Heart right ventricle (tissue), 16 donors: ENCODE data around the gene GAA. TPM values are rescaled to one million over a fixed set of nuclear protein-coding genes. Genes with fewer than 3 reads are reported as not detected.

Experiments
- ATAC-seq, 8 donors: fragments of 200-7000 bp; cut with Tn5 transposase; one replicate each; pipeline ENCODE4 v1.9.1; 2020; ENCODE audit warnings: mild to moderate bottlenecking in 8 of 8, moderate library complexity in 8 of 8, moderate number of reproducible peaks in 1 of 8
- DNase-seq, 2 donors: peaks; one replicate each; pipeline ENCODE4 v3.0.0-alpha.2; 2020
- H3K27ac ChIP-seq, 10 donors: fragments of 200-600 bp; sonication (generic) in 2 of 10; one replicate each; pipeline versions ENCODE4 v1.5.0 to v1.8.0; 2020 to 2022; ENCODE audit warnings: mild to moderate bottlenecking in 3 of 10
- H3K27me3 ChIP-seq, 7 donors: fragments of 200-600 bp; one replicate each; pipeline ENCODE4 v1.8.0; 2021 to 2022; ENCODE audit warnings: mild to moderate bottlenecking in 2 of 7
- H3K36me3 ChIP-seq, 9 donors: fragments of 200-600 bp; sonication (generic) in 1 of 9; one replicate each; pipeline versions ENCODE4 v1.5.0 to v1.8.0; 2020 to 2022; ENCODE audit warnings: mild to moderate bottlenecking in 2 of 9
- H3K4me1 ChIP-seq, 9 donors: fragments of 200-600 bp; sonication (generic) in 1 of 9; one replicate each; pipeline versions ENCODE4 v1.5.0 to v1.8.0; 2020 to 2022; ENCODE audit warnings: mild to moderate bottlenecking in 4 of 9
- H3K4me3 ChIP-seq, 10 donors: fragments of 200-600 bp; sonication (generic) in 2 of 10; one replicate each; pipeline versions ENCODE4 v1.5.0 to v1.8.0; 2020 to 2022; ENCODE audit warnings: mild to moderate bottlenecking in 7 of 10, moderate library complexity in 2 of 10
- H3K9me3 ChIP-seq, 11 donors: fragments of 200-600 bp in 10 of 11; sonication (generic) in 2 of 11; one replicate each; pipeline versions ENCODE4 v1.5.0 to v1.8.0; 2013 to 2022; ENCODE audit warnings: mild to moderate bottlenecking in 2 of 11, control low read depth in 1 of 11, moderate library complexity in 1 of 11
- WGBS, 2 donors: extraction: QIAGEN DNeasy Blood & Tissue Kit; methylation state at CpG; one replicate each; pipeline ENCODE4 v1.1.7; 2013; ENCODE audit warnings: inconsistent platforms in 1 of 2; 5-methylcytosine and 5-hydroxymethylcytosine counted together
- intact Hi-C, 10 donors: fragments of 100-400 bp; cut with DNase I; formaldehyde crosslinking; loops; one replicate each; pipeline versions ENCODE4 v1.11.1 to v1.14.2; 2022
- polyA plus RNA-seq, 2 donors: library from polyadenylated mRNA; stranded (reverse); fragments of 200-250 nt; gene quantifications; one replicate each; pipeline ENCODE4 v1.2.3, GENCODE V29; 2013
- total RNA-seq, 10 donors: library from RNA; stranded (reverse); fragmentation: NEBNext Ultra II Directional in 3 of 10; extraction: Animal tissue kit (Norgen Biotek cat#: 25700) in 3 of 10; gene quantifications; one replicate each; pipeline versions ENCODE4 v1.2.1 to v1.2.4, GENCODE V29; 2021 to 2023
- TF ChIP-seq, protein P1 (sequence below), 9 donors: fragments of 200-600 bp; sonication (generic) in 2 of 9; IDR thresholded peaks; one replicate each; pipeline versions ENCODE4 v1.5.0 to v1.8.0; 2021 to 2022; ENCODE audit warnings: antibody characterized with exemption in 9 of 9, mild to moderate bottlenecking in 5 of 9, moderate library complexity in 1 of 9
- donor health status: Arrhythmogenic right ventricular cardiomyopathy.
- donor health status: ischemic (EF 13 %, LVEDD 7.1; RV severe dilation, severe dysfunction).
- donor health status: healthy with polysubstance abuse.
- donor health status: DM: no; HTN: yes; CAD: no.
- donor health status: DM: no; HTN: no; CAD: no.
- donor health status: ischemic (EF 25% LVEDD 6.9; RV normal size, moderate dysfunction).
- donor health status: ischemic (EF 25% LVEDD 5.7; RV mildly dilated, moderate dysfunction).
- donor health status: healthy.
- donor health status: DM: yes; HTN: yes; CAD: no.
- donor health status: Ischemic cardiomyopathy.
- donor health status: ischemic (EF 35%, LVEDD 5.7; RV mildly dilated, moderate dysfunction).
- donor health status: nonischemic (EF 11% LVEDD 7.7; RV severe dilation, severe dysfunction).
- donor health status: DM: yes; HTN: yes; CAD: no.
- donor health status: PGD.
- donor health status: ischemic (EF 29% LVEDD 5.4; RV normal size, mild dysfunction).
- donor health status: nonischemic (EF 23%, LVEDD 6.1; RV moderate dilation, normal function).

GAA gene
- total and polyA plus RNA-seq, 12 donors = 26.4 to 67.7 (median 49.6) TPM

DNA sequence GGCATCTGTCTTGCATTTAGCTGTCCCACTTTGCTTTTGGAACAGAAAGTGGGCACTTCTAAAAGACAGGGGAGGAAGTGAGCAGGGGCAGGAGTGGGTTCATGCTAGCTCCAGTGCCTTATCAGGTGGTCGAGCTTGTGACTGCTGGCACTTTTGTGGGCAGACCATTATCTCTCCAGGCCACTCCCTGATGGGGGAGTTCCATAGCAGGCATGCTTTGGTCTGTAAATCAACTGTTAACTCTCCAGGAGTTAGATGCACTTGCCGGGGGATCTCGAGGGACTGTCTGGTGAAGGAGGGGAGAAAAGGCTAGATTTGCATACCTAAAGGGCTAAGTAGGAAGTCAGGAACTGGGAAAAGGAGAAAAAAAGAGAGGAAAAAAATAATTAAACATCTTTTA, 59.2 kb downstream of the GAA start:
- ATAC-seq (no peak), DNase-seq (no peak)
- Histone ChIP-seq H3K4me1 (no peaks in the 10 kb centered on the region), H3K27ac (no peak overlapping the region), H3K36me3 (no peaks in the 10 kb centered on the region), H3K27me3 (peaks cover 0 to 7% (median 0%) of the 10 kb centered on the region in 7 donors), H3K4me3 (no peak overlapping the region), H3K9me3 (peaks cover 0 to 13% (median 0%) of the 10 kb centered on the region in 11 donors)
- TF ChIP-seq, protein P1, sequence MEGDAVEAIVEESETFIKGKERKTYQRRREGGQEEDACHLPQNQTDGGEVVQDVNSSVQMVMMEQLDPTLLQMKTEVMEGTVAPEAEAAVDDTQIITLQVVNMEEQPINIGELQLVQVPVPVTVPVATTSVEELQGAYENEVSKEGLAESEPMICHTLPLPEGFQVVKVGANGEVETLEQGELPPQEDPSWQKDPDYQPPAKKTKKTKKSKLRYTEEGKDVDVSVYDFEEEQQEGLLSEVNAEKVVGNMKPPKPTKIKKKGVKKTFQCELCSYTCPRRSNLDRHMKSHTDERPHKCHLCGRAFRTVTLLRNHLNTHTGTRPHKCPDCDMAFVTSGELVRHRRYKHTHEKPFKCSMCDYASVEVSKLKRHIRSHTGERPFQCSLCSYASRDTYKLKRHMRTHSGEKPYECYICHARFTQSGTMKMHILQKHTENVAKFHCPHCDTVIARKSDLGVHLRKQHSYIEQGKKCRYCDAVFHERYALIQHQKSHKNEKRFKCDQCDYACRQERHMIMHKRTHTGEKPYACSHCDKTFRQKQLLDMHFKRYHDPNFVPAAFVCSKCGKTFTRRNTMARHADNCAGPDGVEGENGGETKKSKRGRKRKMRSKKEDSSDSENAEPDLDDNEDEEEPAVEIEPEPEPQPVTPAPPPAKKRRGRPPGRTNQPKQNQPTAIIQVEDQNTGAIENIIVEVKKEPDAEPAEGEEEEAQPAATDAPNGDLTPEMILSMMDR (IDR thresholded peaks at IDR 0.05) = no peak
- intact Hi-C loops = no loop called here
- 16 to 22% methylated on average over 3 of the region's 3 CpGs for WGBS, 2 donors

DNA sequence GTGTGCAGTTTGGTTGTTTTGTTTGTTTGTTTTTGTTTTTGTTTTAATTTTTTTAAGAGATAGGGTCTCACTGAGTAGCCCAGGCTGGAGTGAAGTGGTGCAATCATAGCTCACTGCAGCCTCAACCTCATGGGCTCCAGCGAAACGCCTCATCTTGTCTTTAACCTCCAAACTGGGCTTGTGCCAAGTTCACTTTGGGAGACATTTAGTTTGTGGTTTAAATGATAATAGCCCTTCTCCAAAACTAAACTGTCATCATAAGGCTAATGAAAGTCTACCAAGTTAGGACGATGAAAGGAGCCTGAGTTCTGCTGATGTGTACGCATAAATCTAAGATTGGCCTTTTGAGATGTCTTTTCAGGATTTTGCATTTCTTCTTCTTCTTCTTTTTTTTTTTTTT, 62.0 kb downstream of the GAA start:
- no peaks in the 10 kb centered on the region for H3K36me3 ChIP-seq
- H3K4me1 ChIP-seq = no peaks in the 10 kb centered on the region
- intact Hi-C loops = no loop called here
- H3K9me3 ChIP-seq = no peaks in the 10 kb centered on the region
- DNase-seq (no peak), ATAC-seq (no peak)
- peaks cover 0 to 12% (median 0%) of the 10 kb centered on the region in 7 donors for H3K27me3 ChIP-seq
- H3K4me3 ChIP-seq = no peak overlapping the region
- H3K27ac ChIP-seq = no peak overlapping the region
- TF ChIP-seq, protein P1 (IDR thresholded peaks at IDR 0.05) = no peak
- 83% methylated on average over 4 of the region's 4 CpGs for WGBS, 2 donors

DNA sequence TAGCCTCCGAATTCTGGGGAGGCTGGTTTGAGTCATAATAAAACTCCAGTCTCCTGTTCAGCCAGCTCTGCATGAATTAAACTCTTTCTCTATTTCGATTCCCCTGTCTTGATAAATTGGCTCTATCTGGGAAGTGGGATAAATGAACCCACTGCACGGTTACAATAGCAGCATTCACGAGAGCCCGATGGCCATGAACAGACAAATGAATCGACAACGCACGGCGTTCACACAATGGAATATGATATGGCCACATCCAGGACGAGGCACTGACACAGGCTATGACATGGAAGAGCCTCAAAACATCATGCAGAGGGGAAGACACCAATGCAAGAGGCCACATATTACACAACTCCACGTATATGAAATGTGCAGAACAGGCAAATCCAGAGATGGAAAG, 62.8 kb downstream of the GAA start:
- no peak for ATAC-seq

DNA sequence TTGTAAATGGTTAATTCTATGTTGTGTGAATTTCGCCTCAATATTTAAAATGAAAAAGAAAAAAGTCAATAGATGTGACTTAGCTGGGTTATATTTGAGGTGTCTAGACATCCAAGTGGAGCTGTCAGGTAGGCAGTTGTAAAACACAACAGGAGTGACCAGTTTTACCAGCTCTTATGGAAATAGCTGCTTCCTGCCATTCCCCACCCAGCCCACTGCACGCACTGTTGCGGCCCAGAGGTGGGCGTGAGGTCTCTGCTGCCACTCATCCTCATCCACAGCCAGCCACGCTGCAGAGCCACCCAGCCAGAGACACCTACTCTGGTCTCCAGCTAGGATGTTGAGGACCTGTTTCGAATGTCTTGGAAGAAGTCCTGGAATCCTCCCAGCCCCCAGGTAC, 65.1 kb downstream of the GAA start:
- Histone ChIP-seq H3K27me3 (peaks cover 0 to 14% (median 0%) of the 10 kb centered on the region in 7 donors), H3K27ac (no peak overlapping the region), H3K36me3 (no peaks in the 10 kb centered on the region), H3K4me3 (no peak overlapping the region), H3K9me3 (no peaks in the 10 kb centered on the region), H3K4me1 (no peaks in the 10 kb centered on the region)
- DNase-seq (no peak), ATAC-seq (no peak)
- TF ChIP-seq, protein P1 (IDR thresholded peaks at IDR 0.05) = no peak
- WGBS, 2 donors = 83 to 89% methylated on average over 6 of the region's 6 CpGs
- intact Hi-C loops = no loop called here

More for the DNA sequence above, 62.8 kb downstream of the GAA start:
- Histone ChIP-seq H3K27ac (no peak overlapping the region), H3K27me3 (peaks cover 0 to 12% (median 0%) of the 10 kb centered on the region in 7 donors), H3K9me3 (no peaks in the 10 kb centered on the region), H3K4me1 (no peaks in the 10 kb centered on the region), H3K4me3 (no peak overlapping the region), H3K36me3 (no peaks in the 10 kb centered on the region)
- intact Hi-C loops = no loop called here
- DNase-seq = no peak
- TF ChIP-seq, protein P1 (IDR thresholded peaks at IDR 0.05) = no peak
- 80 to 86% methylated on average over 11 of the region's 11 CpGs for WGBS, 2 donors
